GM19025 (cell line): ENCODE measurements around the gene HDAC9.

Experiments
- ATAC-seq: cut with Tn5 transposase; IDR thresholded peaks from one replicate; pipeline ENCODE4 v1.9.1; 2021; ENCODE audit warnings: mild to moderate bottlenecking, low read depth, moderate library complexity; ENCODE audit not compliant: unreplicated experiment

Gene HDAC9

DNA sequence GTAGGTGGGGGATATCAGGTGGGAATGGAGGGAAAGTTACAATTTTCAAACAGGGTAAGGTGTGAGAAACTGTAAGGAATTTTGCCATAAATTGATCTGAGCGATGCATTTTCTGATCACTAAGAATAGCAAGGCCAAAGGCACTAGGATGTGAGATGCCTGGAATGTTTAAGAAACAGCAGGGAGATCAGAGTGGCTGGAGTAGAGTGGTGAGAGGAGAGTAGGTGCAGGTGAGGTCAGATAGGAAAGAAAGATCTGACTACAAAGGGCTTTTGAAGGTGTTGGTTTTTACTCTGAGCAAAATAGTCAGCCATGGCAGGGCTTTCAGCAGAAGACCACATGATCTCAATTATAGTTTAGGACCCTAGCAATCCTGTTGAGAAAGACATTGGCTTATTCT is 55.0 kb downstream of the HDAC9 start:
- no peak for ATAC-seq

- no peak for ATAC-seq
Observed at GRCh38 chr7:18552316-18552916, 56.9 kb downstream of the HDAC9 start.

DNA sequence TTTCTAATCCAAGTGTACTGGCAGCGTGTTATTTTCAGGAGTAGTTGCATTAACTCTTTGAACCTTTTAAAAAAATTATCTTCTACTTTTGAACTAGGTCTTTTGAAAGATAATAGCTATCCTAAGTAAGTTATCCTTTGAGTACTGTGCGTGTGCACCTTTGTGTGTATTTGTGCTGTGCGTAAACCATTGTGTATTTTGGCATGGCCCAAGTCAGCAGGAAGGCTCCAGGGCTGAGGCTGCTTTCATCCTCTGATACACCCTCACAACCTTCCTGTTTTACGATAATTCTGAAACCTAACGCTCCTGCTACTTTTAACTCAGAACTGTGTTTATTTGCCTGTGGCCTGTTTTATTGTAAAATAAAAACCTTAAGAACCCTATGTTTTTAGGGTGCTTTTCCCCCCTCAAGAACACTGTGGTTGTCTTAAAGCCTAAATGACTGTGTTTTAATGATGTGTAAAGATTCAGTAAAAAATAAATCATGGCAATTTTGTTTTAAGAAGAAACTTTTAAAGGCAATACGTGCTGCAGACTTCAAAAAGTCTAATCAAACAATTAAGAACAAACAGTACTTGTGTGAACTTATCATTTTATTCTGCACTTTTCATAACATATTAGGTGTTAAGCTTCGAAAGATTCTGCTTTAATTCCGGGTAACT is 57.5 kb downstream of the HDAC9 start:
- no peak for ATAC-seq

- no peak for ATAC-seq
Observed at GRCh38 chr7:18553605-18554003, 58.1 kb downstream of the HDAC9 start.

- no peak for ATAC-seq
Observed at GRCh38 chr7:18555120-18555519, 59.6 kb downstream of the HDAC9 start.

GRCh38 chr7:18555968-18556367 is 60.4 kb downstream of the HDAC9 start:
- no peak for ATAC-seq

- ATAC-seq = no peak
Observed at GRCh38 chr7:18558503-18558902, 63.0 kb downstream of the HDAC9 start.

DNA sequence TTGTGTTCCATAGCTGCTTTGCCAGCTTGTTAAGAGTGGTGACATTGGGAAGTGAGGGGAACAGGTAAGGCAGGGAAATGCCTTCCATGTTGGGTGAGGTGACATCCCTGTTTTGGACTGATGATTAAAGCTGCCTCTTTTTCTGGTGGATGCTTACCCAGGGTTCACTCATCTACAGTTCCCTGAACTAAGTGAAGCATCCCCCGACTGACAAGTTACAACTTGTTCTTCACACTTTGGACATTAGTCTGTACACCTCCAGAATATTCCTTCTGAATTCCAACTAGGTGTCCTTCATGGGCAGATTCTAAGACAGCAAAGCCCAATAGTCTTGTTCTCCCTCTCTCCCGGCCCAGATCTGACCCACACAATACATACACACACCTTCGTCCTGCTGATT is 63.4 kb downstream of the HDAC9 start:
- ATAC-seq = no peak

DNA sequence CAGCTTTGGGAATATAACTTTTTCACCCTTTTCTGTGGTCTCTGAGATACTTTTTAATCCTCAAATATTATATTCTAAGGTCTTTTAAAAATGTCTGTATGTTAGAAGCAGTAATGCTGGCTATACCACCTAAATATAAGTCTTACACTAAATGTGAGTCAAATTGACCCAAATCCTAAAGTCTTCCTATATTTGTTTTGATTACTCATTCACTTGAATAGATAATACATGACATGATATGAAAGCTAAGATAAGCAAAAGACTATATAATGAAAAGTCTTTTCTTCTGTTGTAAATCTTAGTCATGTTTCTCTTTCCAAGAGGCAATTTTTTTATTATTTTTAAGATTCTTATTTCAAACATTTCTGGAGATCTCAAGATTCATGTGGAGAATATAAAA is 64.2 kb downstream of the HDAC9 start:
- no peak for ATAC-seq

DNA sequence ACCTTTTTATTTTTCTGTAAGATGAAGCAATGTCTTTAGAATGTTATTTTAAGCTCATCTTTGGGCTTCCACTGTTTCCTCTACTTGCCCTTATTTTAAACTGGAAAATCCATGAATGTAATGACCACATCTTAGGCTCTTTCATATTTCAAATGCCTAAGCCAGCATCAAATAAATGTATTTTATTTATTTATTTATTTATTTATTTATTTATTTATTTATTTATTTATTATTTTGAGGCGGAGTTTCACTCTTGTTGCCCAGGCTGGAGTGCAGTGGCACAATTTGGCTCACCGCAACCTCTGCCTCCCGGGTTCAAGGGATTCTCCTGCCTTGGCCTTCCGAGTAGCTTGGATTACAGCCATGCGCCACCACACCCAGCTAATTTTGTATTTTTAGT is 69.2 kb downstream of the HDAC9 start:
- ATAC-seq = no peak

GRCh38 chr7:18565337-18565736 is 69.8 kb downstream of the HDAC9 start:
- no peak for ATAC-seq

GRCh38 chr7:18566205-18566604 is 70.7 kb downstream of the HDAC9 start:
- no peak for ATAC-seq

- ATAC-seq = peak; percentile 93
Observed at GRCh38 chr7:18566829-18567228, 71.3 kb downstream of the HDAC9 start.

GRCh38 chr7:18570441-18570840 is 74.9 kb downstream of the HDAC9 start:
- ATAC-seq = no peak

DNA sequence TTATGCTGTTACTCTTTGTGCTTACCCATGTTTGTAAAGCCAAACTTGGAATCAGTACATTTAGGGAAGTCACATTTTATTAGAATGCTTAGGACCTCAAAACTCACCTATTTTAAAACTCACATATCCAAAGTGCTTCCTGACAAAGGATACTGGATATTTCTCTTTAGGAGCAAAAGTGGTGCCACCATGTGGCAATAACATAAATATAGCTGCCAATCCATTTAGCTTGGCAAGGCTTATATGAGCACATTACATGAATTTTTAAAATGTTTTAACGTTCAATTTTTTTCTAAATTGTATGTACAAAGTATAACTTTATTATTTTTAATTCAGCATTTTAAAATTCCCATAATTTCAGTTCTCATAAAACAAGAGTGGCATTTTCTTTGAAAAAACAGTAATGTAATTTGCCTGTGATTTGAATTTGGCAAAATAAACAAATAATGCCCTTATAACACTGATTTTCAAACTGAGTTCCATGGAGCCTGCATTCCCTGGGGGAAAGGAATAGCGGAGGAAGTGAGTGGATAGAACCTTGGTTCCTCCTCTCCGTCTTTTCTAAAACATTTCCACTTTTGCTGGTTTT is 75.4 kb downstream of the HDAC9 start:
- ATAC-seq = no peak

DNA sequence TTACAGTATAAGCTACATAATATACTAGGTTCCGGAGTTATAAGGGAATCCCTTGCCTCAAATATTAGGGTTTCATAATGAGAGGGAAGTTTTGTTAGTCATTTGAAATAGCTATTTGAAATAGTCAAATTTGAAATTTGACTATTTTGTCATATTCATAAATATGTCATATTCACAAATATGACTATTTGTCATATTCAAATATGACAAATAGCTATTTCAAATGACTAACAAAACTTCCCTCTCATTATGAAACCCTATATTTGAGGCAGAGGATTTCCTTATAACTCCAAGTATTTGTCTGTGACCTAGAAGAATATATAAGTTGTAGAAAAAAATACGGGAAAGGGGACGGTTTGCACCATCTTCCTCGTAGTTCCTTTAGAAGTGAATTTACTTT is 76.6 kb downstream of the HDAC9 start:
- ATAC-seq = no peak

- ATAC-seq = no peak
Observed at GRCh38 chr7:18572885-18573284, 77.3 kb downstream of the HDAC9 start.

- no peak for ATAC-seq
Observed at GRCh38 chr7:18573410-18574234, 78.1 kb downstream of the HDAC9 start.

DNA sequence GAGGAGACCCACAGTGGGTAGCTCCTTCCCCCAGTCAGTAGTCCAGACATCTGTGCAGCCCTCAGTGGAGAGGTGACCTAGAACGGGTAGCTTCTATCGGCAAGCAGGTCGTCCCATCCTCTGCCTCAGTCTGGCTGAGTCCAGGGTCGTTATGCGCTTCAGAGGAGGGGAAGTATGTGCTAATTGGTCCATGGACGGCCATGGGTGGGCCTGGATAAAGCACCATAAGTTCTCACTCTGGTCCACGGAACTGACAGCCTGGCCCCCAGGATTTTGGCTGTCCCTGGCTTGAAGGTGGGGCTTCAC is 78.6 kb downstream of the HDAC9 start:
- ATAC-seq = no peak

DNA sequence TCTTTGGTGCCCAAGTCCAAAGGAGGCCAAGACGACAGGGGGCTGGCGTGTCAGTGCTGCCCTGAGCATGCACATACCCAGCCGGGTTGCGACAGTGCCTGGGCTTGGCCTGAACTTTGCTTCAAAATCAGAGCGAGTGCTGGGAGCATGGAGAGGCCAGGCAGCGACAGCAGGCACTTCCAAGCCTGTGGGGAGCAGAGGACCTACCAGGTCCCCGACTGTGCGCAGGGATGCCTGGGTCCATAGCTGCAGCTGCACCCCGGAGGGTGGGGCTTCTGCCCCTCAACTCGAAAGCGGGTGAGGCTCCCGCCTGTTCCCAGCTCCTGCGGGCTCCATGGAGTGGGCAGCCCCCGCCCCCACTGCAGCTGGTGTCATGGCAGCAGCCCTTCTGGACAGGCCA is 79.1 kb downstream of the HDAC9 start:
- no peak for ATAC-seq
